Ammon's horn (tissue), 1 donor: ENCODE results near the gene SAP30L.

Experiments used
- DNase-seq: peaks from one replicate; pipeline ENCODE4 v3.0.0-alpha.2; 2016; ENCODE audit warnings: low spot score

The SAP30L gene

GRCh38 chr5:154509784-154510555 is 64.2 kb downstream of the SAP30L start:
- DNase-seq: no peak
